SU-DHL-6 (cell line): Measurements from ENCODE around the gene ASPN.

Experiments used
- H2AFZ ChIP-seq: fragments of 200-600 bp; sonication (generic); 2 replicates; pipeline ENCODE4 v1.6.1; 2014; ENCODE audit warnings: low read depth, mild to moderate bottlenecking, moderate library complexity, mixed read lengths, antibody characterized with exemption, low read length; ENCODE audit not compliant: severe bottlenecking
- H3F3A ChIP-seq: fragments of 200-600 bp; shearing (Covaris generic); 2 replicates; pipeline ENCODE4 v1.6.0; 2016; ENCODE audit warnings: antibody characterized with exemption, mild to moderate bottlenecking; ENCODE audit not compliant: insufficient read depth
- H3K27ac ChIP-seq: fragments of 200-600 bp; sonication (generic); 2 replicates; pipeline ENCODE4 v1.5.1; 2016; ENCODE audit warnings: low read depth, mild to moderate bottlenecking, low read length, moderate library complexity, mixed read lengths
- H3K27me3 ChIP-seq: fragments of 200-600 bp; sonication (generic), shearing (Covaris generic); 2 replicates; pipeline ENCODE4 v1.6.0; 2014; ENCODE audit warnings: mild to moderate bottlenecking, low read length
- H3K36me3 ChIP-seq: fragments of 200-600 bp; sonication (generic); 2 replicates; pipeline ENCODE4 v1.6.1; 2014; ENCODE audit warnings: mild to moderate bottlenecking, low read length, mixed read lengths
- H3K4me2 ChIP-seq: fragments of 300-600, 200-600 bp; shearing (Covaris generic), sonication (generic); 2 replicates; pipeline ENCODE4 v1.6.0; 2014; ENCODE audit warnings: low read length, low read depth, mild to moderate bottlenecking; ENCODE audit not compliant: poor library complexity, severe bottlenecking
- H3K4me3 ChIP-seq: fragments of 200-600 bp; sonication (generic); 2 replicates; pipeline ENCODE4 v1.5.1; 2014; ENCODE audit warnings: antibody characterized with exemption, low read length, mild to moderate bottlenecking, mixed read lengths; ENCODE audit not compliant: insufficient read depth, poor library complexity, severe bottlenecking
- H3K79me2 ChIP-seq: fragments of 200-600 bp; sonication (generic); 2 replicates; pipeline ENCODE4 v1.6.1; 2014; ENCODE audit warnings: mild to moderate bottlenecking, low read length, moderate library complexity; ENCODE audit not compliant: insufficient read depth
- H3K9ac ChIP-seq: fragments of 200-600 bp; sonication (generic); 2 replicates; pipeline ENCODE4 v1.7.0; 2014; ENCODE audit warnings: mild to moderate bottlenecking, low read length
- H3K9me2 ChIP-seq: fragments of 200-600 bp; sonication (generic); replicated peaks from 2 replicates; pipeline ENCODE4 v1.6.1; 2014; ENCODE audit warnings: low read length; ENCODE audit not compliant: insufficient read depth
- H3K9me3 ChIP-seq: fragments of 200-600 bp; sonication (generic); 2 replicates; pipeline ENCODE4 v1.6.1; 2014; ENCODE audit warnings: low read length, mixed read lengths; ENCODE audit not compliant: insufficient read depth
- H4K20me1 ChIP-seq: fragments of 200-600 bp; sonication (generic); 2 replicates; pipeline ENCODE4 v1.6.1; 2014; ENCODE audit warnings: low read depth, mild to moderate bottlenecking, antibody characterized with exemption, low read length, moderate library complexity, mixed read lengths
- CTCF ChIP-seq: fragments of 200-600 bp; sonication (generic); IDR thresholded peaks from one replicate; pipeline ENCODE4 v1.5.1; 2017; ENCODE audit warnings: antibody characterized with exemption, mild to moderate bottlenecking, low read length, moderate library complexity; ENCODE audit not compliant: insufficient read depth, poor library complexity, severe bottlenecking
- EZH2phosphoT487 ChIP-seq: fragments of 200-600 bp; sonication (generic), shearing (Covaris generic); conservative IDR thresholded peaks from 2 replicates; pipeline ENCODE4 v1.6.1; 2018; ENCODE audit warnings: mild to moderate bottlenecking, antibody characterized with exemption, low read length, moderate library complexity, mixed read lengths

The ASPN gene

GRCh38 chr9:92482329-92482728, at the start of gene ASPN:
Gene ASPN, minus strand, starts transcription at chr9:92482506.
- H3K9me3 ChIP-seq = no peaks in the 10 kb centered on the region
- no peaks in the 10 kb centered on the region for H3F3A ChIP-seq
- no peak within 1 kb of the TSS for H2AFZ ChIP-seq
- H3K27me3 ChIP-seq = no peaks in the 10 kb centered on the region
- H4K20me1 ChIP-seq = no peaks in the 10 kb centered on the region
- H3K9me2 ChIP-seq = no peaks in the 10 kb centered on the region
- H3K4me2 ChIP-seq = no peak within 1 kb of the TSS
- no peaks in the 10 kb centered on the region for H3K79me2 ChIP-seq
- no peaks in the 10 kb centered on the region for H3K36me3 ChIP-seq
- H3K27ac ChIP-seq = no peak within 1 kb of the TSS
- TF ChIP-seq EZH2phosphoT487 (no peak), CTCF (no peak)
- no peak within 1 kb of the TSS for H3K4me3 ChIP-seq
- H3K9ac ChIP-seq = no peak within 1 kb of the TSS

DNA sequence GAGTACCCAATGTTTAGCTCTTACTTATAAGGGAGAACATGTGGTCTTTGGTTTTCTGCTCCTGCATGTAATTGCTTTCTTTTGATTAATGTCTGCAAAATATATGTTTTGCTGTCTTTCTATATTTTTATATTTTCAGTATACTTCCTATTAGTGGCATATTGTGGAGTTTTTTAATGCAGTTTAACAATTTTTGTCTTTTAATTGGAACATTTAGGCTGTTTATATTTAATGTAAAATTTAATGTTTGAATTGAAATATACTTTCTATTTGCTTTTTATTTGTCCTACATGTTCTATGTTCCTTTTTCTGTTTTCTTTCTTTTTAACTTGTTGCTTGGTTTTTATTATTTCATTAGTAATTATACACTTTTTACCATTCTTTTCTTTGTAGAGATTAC, 48.6 kb upstream of the ASPN start:
- no peaks in the 10 kb centered on the region for H3K9me2 ChIP-seq
- H3K79me2 ChIP-seq = no peaks in the 10 kb centered on the region
- H3K9ac ChIP-seq = no peak overlapping the region
- H3F3A ChIP-seq = no peaks in the 10 kb centered on the region
- H3K36me3 ChIP-seq = no peaks in the 10 kb centered on the region
- H3K9me3 ChIP-seq = no peaks in the 10 kb centered on the region
- no peak for TF ChIP-seq CTCF
- TF ChIP-seq EZH2phosphoT487 = no peak
- no peak overlapping the region for H3K27ac ChIP-seq
- no peak overlapping the region for H3K4me3 ChIP-seq
- H2AFZ ChIP-seq = no peak overlapping the region
- no peak overlapping the region for H3K4me2 ChIP-seq
- no peaks in the 10 kb centered on the region for H3K27me3 ChIP-seq
- no peaks in the 10 kb centered on the region for H4K20me1 ChIP-seq

- Histone ChIP-seq H3K4me3 (no peak overlapping the region), H3K27me3 (no peaks in the 10 kb centered on the region), H3K27ac (no peak overlapping the region), H3K36me3 (no peaks in the 10 kb centered on the region), H3K4me2 (no peak overlapping the region), H4K20me1 (no peaks in the 10 kb centered on the region), H3K79me2 (no peaks in the 10 kb centered on the region), H2AFZ (no peak overlapping the region), H3K9me2 (no peaks in the 10 kb centered on the region), H3F3A (no peaks in the 10 kb centered on the region), H3K9me3 (no peaks in the 10 kb centered on the region), H3K9ac (no peak overlapping the region)
- TF ChIP-seq EZH2phosphoT487 (no peak), CTCF (no peak)
Measured at GRCh38 chr9:92529124-92529523, 46.8 kb upstream of the ASPN start.

- H3K36me3 ChIP-seq = no peaks in the 10 kb centered on the region
- H3K4me3 ChIP-seq = no peak overlapping the region
- no peak overlapping the region for H3K9ac ChIP-seq
- no peak for TF ChIP-seq CTCF
- TF ChIP-seq EZH2phosphoT487 = no peak
- H3K27ac ChIP-seq = no peak overlapping the region
- no peaks in the 10 kb centered on the region for H3K9me3 ChIP-seq
- no peaks in the 10 kb centered on the region for H4K20me1 ChIP-seq
- no peak overlapping the region for H2AFZ ChIP-seq
- H3F3A ChIP-seq = no peaks in the 10 kb centered on the region
- no peaks in the 10 kb centered on the region for H3K79me2 ChIP-seq
- no peaks in the 10 kb centered on the region for H3K9me2 ChIP-seq
- H3K4me2 ChIP-seq = no peak overlapping the region
- H3K27me3 ChIP-seq = no peaks in the 10 kb centered on the region
Measured at GRCh38 chr9:92528522-92528849, 46.2 kb upstream of the ASPN start.
